HG03342 (cell line): ENCODE results near the gene GPATCH4.

Experiments used
- ATAC-seq: cut with Tn5 transposase; IDR thresholded peaks from one replicate; pipeline ENCODE4 v1.9.1; 2021; ENCODE audit warnings: mild to moderate bottlenecking, moderate library complexity; ENCODE audit not compliant: unreplicated experiment

Gene GPATCH4

DNA sequence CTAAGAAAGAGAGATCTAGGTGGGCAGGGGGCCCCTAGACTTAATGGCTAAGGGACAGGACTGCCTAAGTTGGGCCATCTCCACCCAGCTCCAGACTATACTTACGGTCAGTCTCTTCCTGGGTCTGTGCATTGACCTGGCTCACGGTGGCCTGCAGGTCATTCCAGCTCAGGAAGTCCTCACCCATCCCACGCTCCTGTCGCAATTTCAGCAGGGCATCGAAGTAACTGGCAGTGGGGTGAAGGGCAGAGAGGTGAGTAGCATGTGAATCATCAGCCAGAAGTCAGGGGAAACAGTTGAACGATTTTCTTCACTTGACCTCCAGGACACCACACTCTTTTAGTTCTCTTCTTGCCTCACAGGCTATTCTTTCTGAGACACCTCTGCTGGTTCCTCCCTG lies 49.4 kb downstream of the GPATCH4 start:
- ATAC-seq = no peak

GRCh38 chr1:156551066-156551643 lies 50.1 kb downstream of the GPATCH4 start:
- ATAC-seq = no peak

GRCh38 chr1:156550346-156550745 lies 50.9 kb downstream of the GPATCH4 start:
- no peak for ATAC-seq

DNA sequence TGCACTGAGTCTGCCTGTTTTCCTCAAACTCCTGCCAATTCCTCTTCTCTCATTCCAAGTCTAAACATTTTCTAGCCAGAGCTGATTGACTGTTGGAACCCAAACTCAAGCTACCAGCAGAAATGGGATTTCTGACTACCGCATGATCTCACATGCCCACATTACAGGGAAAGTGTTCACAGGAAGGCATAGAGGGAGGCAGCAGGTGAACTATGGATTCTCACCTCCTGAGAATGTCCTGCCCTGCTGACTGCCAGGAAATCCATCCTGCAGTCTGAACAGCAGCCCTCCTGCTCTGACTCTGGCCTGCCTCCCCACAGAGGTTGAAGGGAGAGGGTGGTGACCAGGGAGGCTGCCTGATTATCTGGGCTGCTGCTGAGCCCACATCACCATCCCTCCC lies 51.4 kb downstream of the GPATCH4 start:
- no peak for ATAC-seq

DNA sequence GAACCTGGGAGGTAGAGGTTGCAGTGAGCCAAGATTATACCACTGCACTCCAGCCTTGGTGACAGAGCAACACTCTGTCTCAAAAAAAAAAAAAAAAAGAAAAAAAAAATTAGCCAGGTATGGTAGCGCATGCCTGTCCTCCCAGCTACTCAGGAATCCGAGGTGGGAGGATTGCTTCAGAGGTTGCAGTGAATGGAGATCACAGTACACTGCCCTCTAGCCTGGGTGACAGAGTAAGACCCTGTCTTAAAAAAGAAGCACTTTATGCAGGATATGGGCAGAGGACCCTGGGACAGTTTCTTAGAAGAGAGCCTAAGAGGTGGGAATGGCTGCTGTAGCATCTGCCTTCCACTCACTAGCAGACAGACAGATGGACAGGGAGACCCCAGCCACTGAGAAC lies 51.9 kb downstream of the GPATCH4 start:
- ATAC-seq = no peak

DNA sequence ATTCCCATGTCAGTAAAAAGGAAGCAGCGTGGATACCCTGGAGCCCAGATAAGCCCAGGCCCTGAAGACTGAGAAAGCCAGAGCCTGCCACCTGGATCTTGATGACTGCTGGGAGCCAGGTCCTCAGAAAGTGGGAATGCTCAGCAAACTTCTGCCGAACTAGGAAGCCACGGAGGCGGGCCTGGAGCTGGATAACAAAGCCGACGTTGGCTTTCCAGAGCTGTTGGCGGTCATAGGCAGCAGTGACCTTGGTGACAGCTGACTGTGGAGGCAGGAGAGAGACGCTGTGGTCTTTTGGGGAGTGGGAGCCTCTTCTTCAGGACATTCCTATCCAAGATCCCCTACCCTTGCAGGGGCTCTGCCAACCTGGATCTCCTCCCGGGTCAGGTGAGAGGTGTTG lies 53.3 kb downstream of the GPATCH4 start:
- ATAC-seq = no peak

DNA sequence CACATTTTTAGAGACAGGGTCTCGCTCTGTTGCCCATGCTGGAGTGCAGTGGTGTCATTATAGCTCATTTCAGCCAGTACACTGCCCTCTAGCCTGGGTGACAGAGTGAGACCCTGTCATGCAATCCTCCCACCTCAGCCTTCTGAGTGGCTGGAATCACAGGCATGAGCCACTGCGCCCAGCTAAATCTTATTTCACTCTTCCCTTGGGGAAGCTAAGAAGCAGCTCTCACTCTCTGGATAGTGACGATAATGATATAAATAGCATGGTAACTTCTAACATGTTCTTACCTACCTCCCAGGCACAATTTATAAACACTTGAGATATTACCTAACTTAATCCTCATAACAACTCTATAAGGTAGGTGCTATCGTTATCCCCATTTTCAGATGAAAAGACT lies 53.8 kb downstream of the GPATCH4 start:
- ATAC-seq = no peak

DNA sequence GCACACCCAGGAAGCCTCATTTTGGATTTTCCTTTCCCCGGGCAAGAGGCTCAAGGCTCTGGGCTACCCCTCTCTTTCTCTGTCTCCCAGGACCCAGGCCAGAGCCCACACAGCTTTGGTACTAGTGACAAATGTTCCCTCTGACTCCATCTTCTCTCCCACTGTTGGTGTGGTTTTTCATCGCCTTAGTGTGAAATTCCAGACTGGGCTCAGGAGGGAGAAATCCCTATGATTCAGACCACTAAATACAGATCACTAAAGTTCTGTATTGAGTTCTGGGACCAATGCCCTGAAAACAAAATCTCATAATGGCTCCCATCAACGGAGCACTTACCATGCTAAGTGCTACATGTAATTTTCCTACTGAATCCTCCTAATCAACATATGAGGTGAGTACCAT lies 55.0 kb downstream of the GPATCH4 start:
- ATAC-seq = no peak

GRCh38 chr1:156544592-156545102 lies 56.6 kb downstream of the GPATCH4 start:
- no peak for ATAC-seq
